A549 (cell line): ENCODE results near the gene NAA30. TPM values are rescaled to one million over a fixed set of nuclear protein-coding genes. Genes with fewer than 3 reads are reported as not detected.

Experiments used
- ATAC-seq, 2 experiments: fragments of 200-7000 bp in 1 of 2; fragments of >200 bp in 1 of 2; cut with Nextera tagmentation in 1 of 2; cut with Tn5 transposase in 1 of 2; 3 replicates each; pipeline versions ENCODE4 v1.8.0 to v1.9.1; 2018 to 2020; ENCODE audit warnings: mild to moderate bottlenecking in 1 of 2, moderate library complexity in 1 of 2
- CTCF ChIA-PET: fragments of 300-600 bp; sonication (Branson Sonifier 250); formaldehyde crosslinking; extraction: SDS; loops from one replicate; lab custom pipeline; 2021; ENCODE audit warnings: antibody characterized with exemption, inconsistent platforms; lab: Yijun Ruan, JAX
- POLR2A ChIA-PET: fragments of 350-600 bp; formaldehyde crosslinking; extraction: SDS; loops from one replicate; lab custom pipeline; 2021; ENCODE audit warnings: antibody characterized with exemption, inconsistent platforms; lab: Yijun Ruan, JAX
- DNase-seq, 2 experiments: peaks; one replicate each; pipeline versions ENCODE4 v3.0.0 to v3.0.0-alpha.2; 2011 to 2016; ENCODE audit warnings: low read depth in 1 of 2, low spot score in 1 of 2
- FAIRE-seq: peaks from 2 replicates; lab custom pipeline; 2011; peaks lifted over from hg19 to GRCh38; lab: Jason Lieb, UNC
- H3K27ac ChIP-seq, 2 experiments: fragments of >200 bp; sonication (Bioruptor Twin); formaldehyde crosslinking; 3 replicates each; pipeline ENCODE4 v1.5.1; 2016 to 2017
- H3K4me1 ChIP-seq: fragments of >200 bp; sonication (Bioruptor Twin); formaldehyde crosslinking; 3 replicates; pipeline ENCODE4 v1.6.1; 2016
- H3K4me2 ChIP-seq: fragments of >200 bp; sonication (Bioruptor Twin); formaldehyde crosslinking; 3 replicates; pipeline ENCODE4 v1.6.1; 2016
- H3K4me3 ChIP-seq: fragments of >200 bp; sonication (Bioruptor Twin); formaldehyde crosslinking; 3 replicates; pipeline ENCODE4 v1.5.1; 2016
- H3K9me3 ChIP-seq: fragments of >200 bp; sonication (Bioruptor Twin); formaldehyde crosslinking; 3 replicates; pipeline ENCODE4 v1.6.1; 2016
- CEBPB ChIP-seq, 2 experiments: fragments of >200 bp in 1 of 2; sonication (Bioruptor Twin) in 1 of 2; formaldehyde crosslinking in 1 of 2; IDR thresholded peaks; 2 replicates each; pipeline ENCODE4 v1.6.1; 2012 to 2016
- ELK1 ChIP-seq: fragments of 150-350 bp; IDR thresholded peaks from 2 replicates; pipeline ENCODE4 v1.6.1; 2014; ENCODE audit warnings: low read depth, mild to moderate bottlenecking, low read length
- FOSL2 ChIP-seq, 2 experiments: fragments of 450-650 bp in 1 of 2; fragments of >200 bp in 1 of 2; sonication (Bioruptor Twin) in 1 of 2; formaldehyde crosslinking; IDR thresholded peaks; 2 replicates each; pipeline versions ENCODE4 v1.5.0 to v1.6.1; 2016 to 2020; ENCODE audit warnings: mild to moderate bottlenecking in 1 of 2, moderate library complexity in 1 of 2
- HOXB13 ChIP-seq: fragments of 250-450 bp; sonication (Bioruptor Pico); IDR thresholded peaks from 2 replicates; pipeline ENCODE4 v1.5.0; 2020; ENCODE audit warnings: low read depth, mild to moderate bottlenecking, moderate library complexity
- KDM1A ChIP-seq: fragments of 200-600 bp; sonication (generic); IDR thresholded peaks from 2 replicates; pipeline ENCODE4 v1.6.1; 2016; ENCODE audit warnings: low read depth, mild to moderate bottlenecking
- RNF2 ChIP-seq: fragments of 200-600 bp; sonication (generic); IDR thresholded peaks from 2 replicates; pipeline ENCODE4 v1.6.1; 2016; ENCODE audit warnings: low read depth, mild to moderate bottlenecking, antibody characterized with exemption, moderate library complexity, borderline replicate concordance
- ZSCAN20 ChIP-seq: fragments of 250-450 bp; sonication (Bioruptor Pico); IDR thresholded peaks from 2 replicates; pipeline ENCODE4 v1.8.0; 2022; ENCODE audit warnings: mild to moderate bottlenecking, moderate library complexity
- WGBS: methylation state at CpG from one replicate; pipeline ENCODE4 v1.1.6; 2017; ENCODE audit errors: missing lambda C conversion rate; 5-methylcytosine and 5-hydroxymethylcytosine counted together
- polyA plus RNA-seq, 4 experiments: library from polyadenylated mRNA; depleted of rRNA in 3 of 4; stranded (reverse); fragments of >200 nt; fragmentation: RNase III in 1 of 4; extraction: RNeasy Plus Mini Kit Qiagen cat#74134 plus additional on column Dnase treatment in 1 of 4; gene quantifications; 2 replicates in 3 of 4; 3 replicates in 1 of 4; pipeline ENCODE4 v1.2.3, GENCODE V29; 2011 to 2017
- TF ChIP-seq, protein P1 (sequence below): fragments of >200 bp; sonication (Bioruptor Twin); formaldehyde crosslinking; IDR thresholded peaks from 3 replicates; pipeline ENCODE4 v1.5.1; 2016

The NAA30 gene
- polyA plus RNA-seq, 2 of the 4 experiments (the other 2 are of a cell fraction): 13.4 to 27.0 TPM

- H3K9me3 ChIP-seq: no peaks in the 10 kb centered on the region
- FAIRE-seq: no peak
- H3K4me1 ChIP-seq: peaks cover 26% of the 10 kb centered on the region
- CTCF ChIA-PET: no interaction called here
- peak; percentile 26 to 31 for DNase-seq
- 34% methylated on average over 3 of the region's 3 CpGs for WGBS
- peak overlapping the region; percentile 51 for H3K4me2 ChIP-seq
- peak overlapping the region in 1 of 2 experiments; percentile 23; a peak in 1 of 6 replicates for H3K27ac ChIP-seq
- TF ChIP-seq, protein P1, sequence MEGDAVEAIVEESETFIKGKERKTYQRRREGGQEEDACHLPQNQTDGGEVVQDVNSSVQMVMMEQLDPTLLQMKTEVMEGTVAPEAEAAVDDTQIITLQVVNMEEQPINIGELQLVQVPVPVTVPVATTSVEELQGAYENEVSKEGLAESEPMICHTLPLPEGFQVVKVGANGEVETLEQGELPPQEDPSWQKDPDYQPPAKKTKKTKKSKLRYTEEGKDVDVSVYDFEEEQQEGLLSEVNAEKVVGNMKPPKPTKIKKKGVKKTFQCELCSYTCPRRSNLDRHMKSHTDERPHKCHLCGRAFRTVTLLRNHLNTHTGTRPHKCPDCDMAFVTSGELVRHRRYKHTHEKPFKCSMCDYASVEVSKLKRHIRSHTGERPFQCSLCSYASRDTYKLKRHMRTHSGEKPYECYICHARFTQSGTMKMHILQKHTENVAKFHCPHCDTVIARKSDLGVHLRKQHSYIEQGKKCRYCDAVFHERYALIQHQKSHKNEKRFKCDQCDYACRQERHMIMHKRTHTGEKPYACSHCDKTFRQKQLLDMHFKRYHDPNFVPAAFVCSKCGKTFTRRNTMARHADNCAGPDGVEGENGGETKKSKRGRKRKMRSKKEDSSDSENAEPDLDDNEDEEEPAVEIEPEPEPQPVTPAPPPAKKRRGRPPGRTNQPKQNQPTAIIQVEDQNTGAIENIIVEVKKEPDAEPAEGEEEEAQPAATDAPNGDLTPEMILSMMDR: no peak
- TF ChIP-seq CEBPB (IDR thresholded peaks at IDR 0.05) (peak in 1 of 2 experiments; percentile 29; a peak in 1 of 4 replicates), HOXB13 (CRISPR knock-in tag) (no peak), FOSL2 (IDR thresholded peaks at IDR 0.05) (no peak), FOSL2 (CRISPR knock-in tag; IDR thresholded peaks at IDR 0.05) (no peak), RNF2 (no peak)
- no peak overlapping the region for H3K4me3 ChIP-seq
- POLR2A ChIA-PET: no interaction called here
- ATAC-seq: no peak
Measured at GRCh38 chr14:57462551-57462950, 72.2 kb downstream of the NAA30 start.

DNA sequence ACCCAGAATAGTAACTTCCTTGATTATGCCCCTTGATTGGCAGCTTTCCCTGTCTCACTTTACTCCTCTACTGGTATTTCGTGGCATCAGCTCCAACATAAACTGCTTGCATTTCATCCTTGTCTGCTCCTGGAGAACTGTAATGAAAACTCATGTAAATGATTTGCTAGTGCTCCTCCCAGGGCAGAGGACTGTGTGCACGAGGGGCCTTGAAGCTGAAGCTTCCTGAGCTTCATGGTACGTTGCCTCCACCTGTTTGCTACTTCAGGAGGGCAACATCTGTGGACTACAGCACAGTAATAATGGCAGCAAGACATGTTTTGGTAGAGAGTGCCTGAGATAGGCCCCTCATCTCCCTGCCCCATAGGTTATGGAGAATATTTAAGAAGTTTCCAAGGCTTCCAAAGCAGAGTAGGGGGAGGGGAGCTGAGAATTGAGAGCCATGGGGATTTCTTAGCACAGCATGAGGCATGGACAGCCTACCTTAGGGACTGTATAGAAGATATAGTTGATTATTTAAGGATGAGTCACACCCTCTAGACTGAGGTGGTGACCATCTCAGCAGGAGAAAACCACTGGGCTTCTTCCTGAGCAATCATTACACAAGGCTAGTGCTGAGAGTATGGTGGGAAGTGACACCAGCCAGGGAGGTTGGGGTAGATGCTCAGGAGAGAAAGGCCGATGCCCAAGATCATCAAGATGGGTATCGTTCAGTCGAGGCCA lies 73.8 kb downstream of the NAA30 start:
- H3K4me1 ChIP-seq: peaks cover 26% of the 10 kb centered on the region
- DNase-seq: peak in 1 of 2 experiments; percentile 12
- TF ChIP-seq KDM1A: no peak
- no peak for TF ChIP-seq ZSCAN20
- no peak for TF ChIP-seq ELK1
- ChIA-PET POLR2A (no interaction called here), CTCF (interaction anchor here (1.2 kb wide), 1 partner anchor 19 kb away, joined by 3 read pairs; no protein-coding TSS in a partner anchor)
- H3K9me3 ChIP-seq: no peaks in the 10 kb centered on the region
- no peak for FAIRE-seq
- peak overlapping the region; percentile 44 for H3K4me2 ChIP-seq
- ATAC-seq: peak; percentile 30 to 33; a peak in 2 of 6 replicates
- WGBS: 45% methylated on average over 6 of the region's 6 CpGs
- H3K4me3 ChIP-seq: no peak overlapping the region
- no peak overlapping the region for H3K27ac ChIP-seq

Other genes with a start within 250 kb of the NAA30 start
- 50.3 and 64.6 TPM in 2 replicates for gene EXOC5, start 121.7 kb upstream of the NAA30 start, polyA plus RNA-seq (2011; rRNA removed)
- 29.7 to 31.5 TPM (median 30.4 TPM) in 3 replicates for gene EXOC5, start 121.7 kb upstream of the NAA30 start, polyA plus RNA-seq (2017; fragmentation: RNase III; extraction: RNeasy Plus Mini Kit Qiagen cat#74134 plus additional on column Dnase treatment)
- gene AP5M1, start 121.6 kb upstream of the NAA30 start, polyA plus RNA-seq (2011; rRNA removed): 36.4 and 40.6 TPM in 2 replicates
- gene AP5M1, start 121.6 kb upstream of the NAA30 start, polyA plus RNA-seq (2017; fragmentation: RNase III; extraction: RNeasy Plus Mini Kit Qiagen cat#74134 plus additional on column Dnase treatment): 22.8 to 23.7 TPM (median 23.1 TPM) in 3 replicates
- gene CCDC198, start 103.3 kb downstream of the NAA30 start, polyA plus RNA-seq (2011; rRNA removed): 10.6 and 11.6 TPM in 2 replicates
- gene CCDC198, start 103.3 kb downstream of the NAA30 start, polyA plus RNA-seq (2017; fragmentation: RNase III; extraction: RNeasy Plus Mini Kit Qiagen cat#74134 plus additional on column Dnase treatment): 7.1 to 8.1 TPM (median 7.8 TPM) in 3 replicates